ENCODE data around the gene DGCR8. TPM values are rescaled to one million over a fixed set of nuclear protein-coding genes. Genes with fewer than 3 reads are reported as not detected.

The DGCR8 gene
- total RNA-seq, 1 donor from 2014 or later, result 29.0 TPM

GRCh38 chr22:20124083-20124787, 44.2 kb downstream of the DGCR8 start:
- peaks cover 53% of the 10 kb centered on the region for H4K20me1 ChIP-seq (ENCODE audit: insufficient read depth, low read length)
- no peak overlapping the region for H3K9ac ChIP-seq (ENCODE audit: low read length)
- FAIRE-seq, result no peak
- no peak overlapping the region for H3K4me3 ChIP-seq (ENCODE audit: insufficient read depth, low read depth, low read length)
- Mint-ChIP-seq H3K9me3 (ENCODE audit: unreplicated experiment) (no peaks in the 10 kb centered on the region), H3K27ac (ENCODE audit: unreplicated experiment) (no peak overlapping the region), H3K27me3 (ENCODE audit: low read depth, unreplicated experiment) (no peaks in the 10 kb centered on the region), H3K36me3 (ENCODE audit: low read depth, unreplicated experiment) (peaks cover 11% of the 10 kb centered on the region), H3K4me1 (ENCODE audit: low read depth, unreplicated experiment) (peaks cover 2% of the 10 kb centered on the region), H3K4me3 (ENCODE audit: unreplicated experiment) (no peak overlapping the region)
- no peak overlapping the region for H3K27ac ChIP-seq (ENCODE audit: low read depth, low read length)
- no peak overlapping the region for H3K4me2 ChIP-seq (ENCODE audit: low read length)
- H3K4me1 ChIP-seq (ENCODE audit: insufficient read depth, low read length), result peaks cover 2% of the 10 kb centered on the region
- TF ChIP-seq, protein P1, sequence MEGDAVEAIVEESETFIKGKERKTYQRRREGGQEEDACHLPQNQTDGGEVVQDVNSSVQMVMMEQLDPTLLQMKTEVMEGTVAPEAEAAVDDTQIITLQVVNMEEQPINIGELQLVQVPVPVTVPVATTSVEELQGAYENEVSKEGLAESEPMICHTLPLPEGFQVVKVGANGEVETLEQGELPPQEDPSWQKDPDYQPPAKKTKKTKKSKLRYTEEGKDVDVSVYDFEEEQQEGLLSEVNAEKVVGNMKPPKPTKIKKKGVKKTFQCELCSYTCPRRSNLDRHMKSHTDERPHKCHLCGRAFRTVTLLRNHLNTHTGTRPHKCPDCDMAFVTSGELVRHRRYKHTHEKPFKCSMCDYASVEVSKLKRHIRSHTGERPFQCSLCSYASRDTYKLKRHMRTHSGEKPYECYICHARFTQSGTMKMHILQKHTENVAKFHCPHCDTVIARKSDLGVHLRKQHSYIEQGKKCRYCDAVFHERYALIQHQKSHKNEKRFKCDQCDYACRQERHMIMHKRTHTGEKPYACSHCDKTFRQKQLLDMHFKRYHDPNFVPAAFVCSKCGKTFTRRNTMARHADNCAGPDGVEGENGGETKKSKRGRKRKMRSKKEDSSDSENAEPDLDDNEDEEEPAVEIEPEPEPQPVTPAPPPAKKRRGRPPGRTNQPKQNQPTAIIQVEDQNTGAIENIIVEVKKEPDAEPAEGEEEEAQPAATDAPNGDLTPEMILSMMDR (IDR thresholded peaks at IDR 0.05; ENCODE audit: insufficient read depth, low read depth, low read length), result no peak
- TF ChIP-seq EZH2 (IDR thresholded peaks at IDR 0.05; ENCODE audit: insufficient read depth, low read length), result no peak
- no peak overlapping the region for H2AFZ ChIP-seq (ENCODE audit: low read depth, low read length)
- peaks cover 51% of the 10 kb centered on the region for H3K79me2 ChIP-seq (ENCODE audit: insufficient read depth, low read length)
- peaks cover 15% of the 10 kb centered on the region for H3K36me3 ChIP-seq (ENCODE audit: insufficient read depth, low read length)
- DNase-seq (ENCODE audit: low read depth), result no peak
- no peaks in the 10 kb centered on the region for H3K9me3 ChIP-seq (ENCODE audit: insufficient read depth, low read depth, low read length)
- no peaks in the 10 kb centered on the region for H3K27me3 ChIP-seq (ENCODE audit: insufficient read depth, low read length)

GRCh38 chr22:20125201-20126174, 45.4 kb downstream of the DGCR8 start:
- Histone ChIP-seq H3K9me3 (ENCODE audit: insufficient read depth, low read depth, low read length) (no peaks in the 10 kb centered on the region), H3K4me2 (ENCODE audit: low read length) (no peak overlapping the region), H3K27me3 (ENCODE audit: insufficient read depth, low read length) (no peaks in the 10 kb centered on the region), H3K79me2 (ENCODE audit: insufficient read depth, low read length) (peaks cover 39% of the 10 kb centered on the region), H2AFZ (ENCODE audit: low read depth, low read length) (no peak overlapping the region), H3K4me1 (ENCODE audit: insufficient read depth, low read length) (no peaks in the 10 kb centered on the region), H3K4me3 (ENCODE audit: insufficient read depth, low read depth, low read length) (no peak overlapping the region), H4K20me1 (ENCODE audit: insufficient read depth, low read length) (peaks cover 43% of the 10 kb centered on the region), H3K36me3 (ENCODE audit: insufficient read depth, low read length) (peaks cover 10% of the 10 kb centered on the region), H3K27ac (ENCODE audit: low read depth, low read length) (no peak overlapping the region), H3K9ac (ENCODE audit: low read length) (no peak overlapping the region)
- FAIRE-seq, result no peak
- H3K4me3 Mint-ChIP-seq (ENCODE audit: unreplicated experiment), result no peak overlapping the region
- peaks cover 8% of the 10 kb centered on the region for H3K36me3 Mint-ChIP-seq (ENCODE audit: low read depth, unreplicated experiment)
- no peak for DNase-seq (ENCODE audit: low read depth)
- no peaks in the 10 kb centered on the region for H3K27me3 Mint-ChIP-seq (ENCODE audit: low read depth, unreplicated experiment)
- H3K9me3 Mint-ChIP-seq (ENCODE audit: unreplicated experiment), result no peaks in the 10 kb centered on the region
- TF ChIP-seq, protein P1 (IDR thresholded peaks at IDR 0.05; ENCODE audit: insufficient read depth, low read depth, low read length), result no peak
- no peak for TF ChIP-seq EZH2 (IDR thresholded peaks at IDR 0.05; ENCODE audit: insufficient read depth, low read length)
- no peak overlapping the region for H3K27ac Mint-ChIP-seq (ENCODE audit: unreplicated experiment)
- H3K4me1 Mint-ChIP-seq (ENCODE audit: low read depth, unreplicated experiment), result no peaks in the 10 kb centered on the region

Measured in astrocyte (in vitro differentiated cells and primary cell).